HTERT RPE-1 (cell line): ENCODE results near the gene TSPAN3.

Source experiments
- in situ Hi-C: fragments of 300-500 bp; cut with MboI; formaldehyde crosslinking; loops from 4 replicates; pipeline ENCODE4 v1.14.3; 2020; ENCODE audit warnings: low sequenced_read_pairs

Gene TSPAN3

GRCh38 chr15:77012868-77013267 is 58.0 kb downstream of the TSPAN3 start:
- in situ Hi-C loops = no loop called here

GRCh38 chr15:77012117-77012712 is 58.7 kb downstream of the TSPAN3 start:
- in situ Hi-C loops = no loop called here

GRCh38 chr15:77010857-77011256 is 60.1 kb downstream of the TSPAN3 start:
- in situ Hi-C loops = no loop called here

DNA sequence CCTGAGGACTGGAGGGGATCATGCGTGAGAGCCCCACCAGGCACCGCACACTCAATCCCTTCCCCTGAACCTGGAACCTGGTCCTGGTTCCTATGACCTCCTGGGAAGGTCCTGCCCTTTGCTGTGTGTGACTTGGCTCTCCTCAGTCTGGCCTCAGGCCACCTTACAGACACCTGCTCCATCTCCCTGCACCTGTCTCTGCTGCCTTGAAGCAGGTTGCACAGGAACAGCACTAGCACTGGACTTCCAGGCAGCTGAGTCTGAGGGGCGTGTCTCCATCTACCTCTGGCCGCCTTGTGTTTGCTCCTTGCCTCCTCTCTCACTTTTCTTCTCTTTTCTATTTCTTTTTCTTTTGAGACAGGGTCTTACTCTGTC is 60.6 kb downstream of the TSPAN3 start:
- in situ Hi-C loops = no loop called here

- in situ Hi-C loops = no loop called here
These were observed 61.1 kb downstream of the TSPAN3 start for GRCh38 chr15:77009646-77010311.

- in situ Hi-C loops = no loop called here
These were observed 61.7 kb downstream of the TSPAN3 start for GRCh38 chr15:77009176-77009575.

GRCh38 chr15:77004189-77004588 is 66.7 kb downstream of the TSPAN3 start:
- in situ Hi-C loops = no loop called here

- in situ Hi-C loops = no loop called here
These were observed 67.7 kb downstream of the TSPAN3 start for GRCh38 chr15:77002954-77003912.

DNA sequence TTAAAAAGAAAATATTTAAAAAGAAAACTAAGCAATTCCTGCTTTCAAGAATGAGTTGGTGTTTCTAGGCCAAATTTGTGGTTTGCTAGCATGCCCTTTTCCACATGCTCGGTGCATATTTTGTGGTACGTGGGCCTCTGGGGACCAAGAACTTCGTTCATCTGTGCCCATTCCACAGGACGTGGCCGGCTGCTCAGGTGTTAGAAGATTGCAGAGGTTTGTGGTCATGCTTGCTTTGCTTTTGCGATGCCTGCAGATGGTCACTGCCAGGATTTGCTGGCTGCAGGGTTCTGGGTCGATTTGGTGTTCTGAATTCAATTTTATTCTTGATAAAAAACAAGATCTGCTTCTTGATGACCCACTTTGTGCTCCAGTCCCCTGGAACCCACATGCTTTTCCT is 68.5 kb downstream of the TSPAN3 start:
- in situ Hi-C loops = no loop called here

DNA sequence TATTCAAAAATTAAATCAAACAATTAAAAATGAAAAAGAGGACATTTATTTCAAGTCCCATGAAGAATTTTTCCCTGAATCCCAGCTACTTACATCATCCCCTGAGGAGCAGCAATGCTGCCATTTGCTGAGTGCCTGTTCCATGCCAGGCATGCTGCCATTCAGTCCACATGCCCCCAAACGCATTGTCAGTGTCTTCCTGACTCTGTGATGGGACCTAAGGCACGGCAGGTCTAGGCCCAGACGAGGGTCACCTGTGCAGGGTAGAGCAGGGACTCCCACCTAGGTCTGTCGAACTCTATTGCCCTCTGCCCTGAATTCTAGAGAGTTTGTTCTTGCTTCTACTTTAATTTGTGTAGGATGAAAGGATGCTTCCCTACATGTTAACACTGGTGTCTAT is 68.9 kb downstream of the TSPAN3 start:
- in situ Hi-C loops = no loop called here

DNA sequence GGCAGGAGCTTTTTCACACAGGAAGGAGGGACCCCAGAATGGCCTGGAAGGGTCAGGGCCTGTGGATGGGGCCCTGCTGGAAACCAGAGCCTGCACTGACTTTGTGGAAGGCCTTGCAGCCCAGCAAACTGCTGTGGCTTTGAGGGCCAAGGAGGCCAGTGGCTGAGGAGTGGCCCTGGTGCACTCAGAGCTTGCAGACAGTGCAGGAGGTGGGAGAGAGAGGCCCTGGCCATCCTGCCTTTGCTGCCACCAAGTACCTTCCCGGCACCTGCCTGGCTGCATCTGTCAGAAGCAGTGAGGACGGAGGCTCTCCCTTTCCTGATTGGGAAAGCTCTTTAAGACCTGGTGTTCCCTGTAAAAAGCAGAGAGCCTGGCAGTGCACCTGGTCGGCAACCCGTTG is 69.6 kb downstream of the TSPAN3 start:
- in situ Hi-C loops = no loop called here

DNA sequence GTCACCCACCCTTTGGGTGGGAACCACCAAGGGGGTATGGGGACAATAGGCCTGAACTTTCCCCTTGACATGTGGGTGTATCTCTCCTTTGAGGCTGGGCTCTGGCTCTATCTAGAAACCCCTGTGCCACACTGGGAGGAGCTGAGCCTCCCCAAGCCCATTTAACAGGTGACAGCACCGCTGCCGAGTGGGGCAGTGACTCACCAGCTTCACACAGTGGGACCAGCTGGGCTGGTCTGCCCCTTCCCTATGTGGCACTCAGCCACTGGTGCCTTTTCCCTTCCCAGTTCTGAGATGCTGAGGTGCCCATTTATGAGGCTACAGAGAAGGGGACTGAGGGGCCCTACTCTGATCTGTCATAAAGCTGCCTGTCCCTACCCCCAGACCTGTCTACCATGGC is 70.9 kb downstream of the TSPAN3 start:
- in situ Hi-C loops = no loop called here

GRCh38 chr15:76998663-76999285 is 72.1 kb downstream of the TSPAN3 start:
- in situ Hi-C loops = no loop called here

DNA sequence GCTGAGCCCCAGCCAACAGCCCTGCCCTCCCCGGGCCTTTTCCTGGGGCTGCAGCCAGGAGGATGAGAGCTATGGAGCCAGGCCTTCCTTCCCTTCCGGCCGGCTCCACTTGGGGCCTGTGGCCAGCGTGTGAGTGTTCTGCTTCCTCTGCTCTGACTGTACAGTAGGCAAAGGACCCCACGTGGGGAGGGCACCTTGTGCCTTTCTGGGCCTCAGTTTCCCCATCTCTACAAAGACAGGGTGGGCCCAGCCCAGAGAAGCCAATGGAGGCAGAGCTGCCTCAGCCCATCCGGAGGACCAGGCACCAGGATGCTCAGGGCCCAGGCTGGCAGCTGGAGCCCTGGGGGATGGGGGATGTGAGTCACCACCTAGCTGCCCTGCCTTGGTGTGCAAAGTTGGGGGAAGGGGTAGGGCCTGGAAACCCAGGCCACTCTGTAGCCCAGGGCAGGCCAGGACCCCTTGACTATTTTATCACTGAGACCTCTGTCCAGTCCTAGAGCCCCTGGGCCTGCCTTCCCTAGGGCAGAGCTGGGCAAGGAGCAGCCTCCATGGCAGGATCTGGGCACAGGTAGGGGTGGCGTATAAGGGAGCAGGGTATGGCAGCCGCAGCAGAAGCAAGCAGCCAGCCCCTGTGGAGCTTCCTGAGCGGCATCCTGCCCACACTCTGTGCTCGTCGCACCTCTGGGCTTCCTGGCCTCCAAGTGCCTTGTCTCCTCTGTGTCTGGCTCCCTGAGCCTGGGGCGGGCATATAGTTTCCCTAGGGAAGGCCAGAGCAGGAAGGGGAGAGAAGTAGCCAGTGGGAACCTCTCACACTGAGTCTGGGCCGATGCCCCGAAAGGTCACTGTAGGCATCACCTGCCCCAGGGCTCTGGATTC is 74.1 kb downstream of the TSPAN3 start:
- in situ Hi-C loops = no loop called here

DNA sequence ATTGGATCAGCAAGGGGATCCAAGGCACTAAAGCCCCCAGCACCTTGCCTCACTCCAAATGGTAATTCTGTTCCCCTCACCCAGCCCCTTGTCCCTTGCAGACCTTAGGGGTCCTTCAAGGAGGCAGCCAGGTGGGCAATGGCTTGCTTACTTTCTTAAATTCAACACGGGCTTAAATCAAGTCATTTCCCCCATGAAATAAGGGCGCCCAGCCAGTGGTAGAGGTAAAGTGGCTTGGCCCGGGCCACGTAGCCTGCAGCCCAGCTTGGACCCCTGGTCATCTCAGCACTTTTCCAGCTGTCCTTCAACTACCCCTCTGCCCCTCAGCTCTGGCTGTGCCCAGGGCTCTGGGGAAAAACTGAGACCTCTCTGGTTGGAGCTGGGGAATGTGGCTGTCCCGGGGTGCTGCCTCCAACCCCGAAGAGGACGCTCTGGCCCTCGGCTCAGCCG is 74.8 kb downstream of the TSPAN3 start:
- in situ Hi-C loops = no loop called here

GRCh38 chr15:76994971-76995945 is 75.7 kb downstream of the TSPAN3 start, which contains the start of gene PSTPIP1:
TSS of gene PSTPIP1 (plus strand) at chr15:76995126. CDS start at chr15:76995574, 448 bp downstream.
- in situ Hi-C loops = no loop called here

GRCh38 chr15:76994496-76994895 is 76.4 kb downstream of the TSPAN3 start:
- in situ Hi-C loops = no loop called here

DNA sequence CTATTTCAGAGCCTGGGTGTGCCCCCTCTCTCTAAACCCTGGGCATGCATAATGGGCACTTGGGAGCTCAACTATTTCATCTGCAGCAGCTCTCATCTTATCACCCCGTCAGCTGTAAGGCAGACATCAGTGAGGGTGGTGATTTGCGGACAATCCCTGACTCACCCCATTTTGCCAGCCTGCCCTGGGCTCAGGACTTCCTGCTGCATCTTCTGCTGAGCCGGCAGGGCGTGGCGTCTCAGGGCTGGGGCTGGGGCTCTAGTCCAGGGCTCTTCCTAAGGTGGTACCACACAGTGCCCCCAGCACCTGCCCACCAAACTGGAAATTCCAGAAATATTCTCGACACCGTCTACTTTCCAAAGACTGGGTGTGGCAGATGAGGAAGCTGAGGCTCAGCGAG is 76.9 kb downstream of the TSPAN3 start:
- in situ Hi-C loops = no loop called here

DNA sequence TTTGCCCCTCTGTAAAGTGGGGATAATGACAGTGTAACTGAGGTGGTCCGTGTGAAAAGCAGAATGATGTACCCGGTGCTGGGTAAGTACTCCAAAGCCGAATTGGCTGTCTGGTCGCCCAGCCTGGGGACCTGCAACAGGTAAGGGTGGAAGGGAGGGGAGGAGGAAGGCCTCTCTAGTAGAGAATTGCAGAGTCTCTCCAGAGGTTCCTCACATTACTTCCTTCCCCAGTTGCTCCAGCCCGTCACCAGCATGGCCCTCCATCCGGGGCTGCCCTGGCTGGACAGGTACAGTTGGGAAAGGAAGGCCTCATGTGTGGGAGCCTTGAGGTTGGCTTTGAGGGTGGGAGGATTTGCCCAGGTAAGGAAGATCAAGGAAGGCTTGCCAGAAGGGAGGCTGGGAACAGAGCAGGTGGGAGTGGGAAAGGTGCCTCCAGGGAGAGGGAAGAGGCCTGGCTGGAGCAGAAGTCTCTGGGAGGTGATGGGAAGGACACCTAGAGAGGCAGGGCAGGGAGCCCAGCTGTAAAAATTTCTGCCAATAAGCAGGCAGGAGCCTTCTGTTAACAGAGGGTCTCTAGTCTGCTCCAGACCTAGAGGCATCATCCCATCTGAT is 77.7 kb downstream of the TSPAN3 start:
- in situ Hi-C loops = no loop called here
